Kidney (tissue), 14 donors: ENCODE data around the gene THAP8. TPM values are rescaled to one million over a fixed set of nuclear protein-coding genes. Genes with fewer than 3 reads are reported as not detected.

Experiments
- DNase-seq, 5 donors: peaks; one replicate each; pipeline ENCODE4 v3.0.0-alpha.2; 2013 to 2020
- FAIRE-seq: peaks from 2 replicates; lab custom pipeline; 2012; peaks lifted over from hg19 to GRCh38; lab: Jason Lieb, UNC
- H3K27ac ChIP-seq, 2 donors: one replicate each; pipeline ENCODE4 v1.7.0; 2013; ENCODE audit warnings: low read depth in 2 of 2, low read length in 2 of 2, inconsistent platforms in 1 of 2
- H3K27me3 ChIP-seq: one replicate; pipeline ENCODE4 v1.7.1; 2013; ENCODE audit warnings: low read length, inconsistent platforms; ENCODE audit not compliant: control insufficient read depth, insufficient read depth
- H3K36me3 ChIP-seq, 3 donors: one replicate each; pipeline versions ENCODE4 v1.7.0 to v1.7.1; 2013; ENCODE audit warnings: low read length in 3 of 3, control low read depth in 1 of 3, inconsistent platforms in 1 of 3; ENCODE audit not compliant: insufficient read depth in 3 of 3, control insufficient read depth in 2 of 3
- H3K4me1 ChIP-seq, 3 donors: one replicate each; pipeline versions ENCODE4 v1.7.0 to v1.7.1; 2013; ENCODE audit warnings: low read length in 3 of 3, inconsistent platforms in 1 of 3, low read depth in 1 of 3; ENCODE audit not compliant: control insufficient read depth in 2 of 3, insufficient read depth in 2 of 3
- H3K4me3 ChIP-seq, 3 donors: one replicate each; pipeline versions ENCODE4 v1.7.0 to v1.8.1; 2013; ENCODE audit warnings: low read length in 3 of 3, control low read depth in 1 of 3, inconsistent platforms in 1 of 3
- H3K9ac ChIP-seq, 3 donors: one replicate each; pipeline versions ENCODE4 v1.7.0 to v1.7.1; 2013; ENCODE audit warnings: low read length in 3 of 3, control low read depth in 1 of 3, inconsistent platforms in 1 of 3
- H3K9me3 ChIP-seq, 3 donors: one replicate each; pipeline versions ENCODE4 v1.7.0 to v1.7.1; 2013; ENCODE audit warnings: low read length in 3 of 3, control low read depth in 1 of 3, inconsistent platforms in 1 of 3; ENCODE audit not compliant: control insufficient read depth in 2 of 3, insufficient read depth in 1 of 3
- CTCF ChIP-seq: IDR thresholded peaks from 3 replicates; pipeline ENCODE4 v1.5.1; 2012; ENCODE audit warnings: mild to moderate bottlenecking, moderate library complexity, borderline replicate concordance; ENCODE audit not compliant: insufficient read depth; ENCODE audit errors: extremely low read depth
- intact Hi-C: fragments of 100-400 bp; cut with DNase I; formaldehyde crosslinking; loops from one replicate; pipeline ENCODE4 v1.11.1; 2022
- polyA plus RNA-seq: library from polyadenylated mRNA; stranded (reverse); fragments of 350-450 nt; fragmentation: Illumina TruSeq; extraction: RNeasy Lipid Tissue Mini Kit (QIAGEN cat#74804); gene quantifications from one replicate; pipeline ENCODE4 v1.2.3, GENCODE V29; 2014; ENCODE audit warnings: low read depth, low replicate concordance; ENCODE audit not compliant: insufficient read depth
- total RNA-seq: library from RNA; stranded (reverse); fragmentation: NEBNext Ultra II Directional; extraction: Animal tissue kit (Norgen Biotek cat#: 25700); gene quantifications from one replicate; pipeline ENCODE4 v1.2.1, GENCODE V29; 2021
- donor health status: control.
- donor health status: control.
- donor health status: control.
- donor health status: control.
- donor health status: control.
- donor health status: DM: yes; HTN: yes; CAD: no.
- donor health status: Normal renal cell carcinoma (clear cell type).

Gene THAP8
- total and polyA plus RNA-seq, 2 donors from 2014 or later, result 3.7 to 10.3 TPM

DNA sequence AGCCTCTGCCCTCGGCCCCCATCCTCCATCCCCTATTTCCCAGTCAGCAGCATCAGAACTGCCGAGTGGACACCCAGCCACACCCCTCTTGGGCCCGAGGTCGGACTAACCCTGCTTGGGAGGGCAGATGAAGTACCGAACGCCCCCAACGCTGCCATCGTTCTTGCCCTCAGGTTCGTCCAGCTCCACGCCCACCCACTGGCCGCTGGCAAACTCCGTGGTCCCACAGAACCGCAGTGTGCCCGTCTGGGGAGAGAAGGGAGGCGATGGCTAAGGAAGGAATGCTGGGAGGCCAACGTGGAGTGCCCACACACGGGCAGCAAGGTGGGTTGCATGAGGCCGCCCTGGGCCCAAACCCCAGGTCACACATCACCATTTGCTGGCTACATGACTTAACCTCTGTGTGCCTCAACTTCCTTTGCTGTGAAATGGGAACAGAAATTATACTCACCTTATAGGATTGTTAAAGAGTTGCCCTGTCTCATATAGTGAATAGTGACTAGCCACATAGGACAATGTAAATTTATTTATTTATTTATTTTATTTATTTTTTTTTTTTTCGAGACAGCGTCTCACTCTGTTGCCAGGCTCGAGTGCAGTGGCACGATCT is 34.9 kb downstream of the THAP8 start:
- intact Hi-C loops, result no loop called here
- DNase-seq, result no peak
- Histone ChIP-seq H3K4me1 (peaks cover 0 to 4% (median 0%) of the 10 kb centered on the region in 3 donors), H3K27me3 (no peaks in the 10 kb centered on the region), H3K4me3 (no peak overlapping the region), H3K27ac (no peak overlapping the region), H3K9me3 (no peaks in the 10 kb centered on the region), H3K36me3 (no peaks in the 10 kb centered on the region), H3K9ac (no peak overlapping the region)
- TF ChIP-seq CTCF, result no peak
- no peak for FAIRE-seq

- H3K27ac ChIP-seq, result peak within 1 kb of the TSS in 1 of 2 donors; percentile 62
- no peak for TF ChIP-seq CTCF
- no peaks in the 10 kb centered on the region for H3K36me3 ChIP-seq
- intact Hi-C loops, result no loop called here
- H3K4me1 ChIP-seq, result peaks cover 0 to 9% (median 0%) of the 10 kb centered on the region in 3 donors
- no peaks in the 10 kb centered on the region for H3K9me3 ChIP-seq
- peak within 1 kb of the TSS; percentile 88 to 92 (median 92) for H3K9ac ChIP-seq
- FAIRE-seq (peak; percentile 99), DNase-seq (peak; percentile 99 to 100 (median 99))
- H3K27me3 ChIP-seq, result no peaks in the 10 kb centered on the region
- peak within 1 kb of the TSS; percentile 85 to 93 (median 91) for H3K4me3 ChIP-seq
Measured at GRCh38 chr19:36014012-36014924, 39.8 kb downstream of the THAP8 start, which contains the start of gene ALKBH6. Gene ALKBH6 (minus strand): TSS chr19:36014213. CDS start chr19:36013397, 816 bp downstream.

DNA sequence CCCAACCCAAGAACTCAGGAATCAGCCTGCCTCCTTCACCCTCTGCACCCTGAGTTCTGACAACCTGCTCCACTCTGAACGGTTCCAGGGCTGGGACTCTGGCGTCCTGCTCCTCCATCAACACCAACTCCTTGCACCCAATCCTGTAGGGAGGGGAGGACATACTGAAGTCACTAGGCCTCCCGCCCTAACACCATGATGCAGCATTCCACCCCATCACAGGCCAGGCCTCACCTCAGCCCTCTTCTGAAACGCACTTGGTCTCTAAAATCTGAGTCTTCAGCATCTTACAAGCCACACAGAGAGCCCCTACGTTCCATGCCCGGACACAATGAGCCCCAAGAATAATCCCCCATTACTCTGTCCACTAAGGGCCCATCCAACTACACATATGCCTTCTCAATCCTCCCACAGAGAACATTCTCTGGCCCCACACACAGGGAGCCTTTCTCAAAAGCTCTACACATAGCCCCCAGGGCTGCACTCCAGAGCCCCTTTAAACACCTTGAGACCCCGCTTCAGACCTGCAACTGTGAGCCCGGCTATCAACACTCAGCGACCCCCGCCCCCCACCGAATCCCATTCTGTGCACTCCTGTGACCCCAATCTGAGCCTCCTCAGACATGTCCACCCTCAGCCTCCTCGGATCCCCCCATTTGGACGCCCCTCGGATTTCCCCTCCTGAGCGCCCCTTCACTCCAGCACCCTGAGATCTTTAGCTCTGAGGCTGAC is 40.6 kb downstream of the THAP8 start:
- intact Hi-C loops, result no loop called here
- no peaks in the 10 kb centered on the region for H3K36me3 ChIP-seq
- H3K9me3 ChIP-seq, result no peaks in the 10 kb centered on the region
- H3K9ac ChIP-seq, result peak overlapping the region; percentile 88 to 92 (median 92)
- peak overlapping the region in 1 of 2 donors; percentile 62 for H3K27ac ChIP-seq
- no peaks in the 10 kb centered on the region for H3K27me3 ChIP-seq
- DNase-seq, result peak in 1 of 5 donors; percentile 37
- peaks cover 0 to 9% (median 0%) of the 10 kb centered on the region in 3 donors for H3K4me1 ChIP-seq
- FAIRE-seq, result no peak
- no peak for TF ChIP-seq CTCF
- H3K4me3 ChIP-seq, result peak overlapping the region; percentile 85 to 93 (median 91)
